WTC11 (cell line): ENCODE results near the gene NHERF2.

Experiments
- EMX1 ChIP-seq: fragments of 250-450 bp; sonication (Bioruptor Pico); IDR thresholded peaks from 2 replicates; pipeline ENCODE4 v1.8.0; 2021; ENCODE audit warnings: mild to moderate bottlenecking
- ERG ChIP-seq: fragments of 250-450 bp; sonication (Bioruptor Pico); IDR thresholded peaks from 2 replicates; pipeline ENCODE4 v1.8.0; 2021; ENCODE audit warnings: mild to moderate bottlenecking
- FOXK1 ChIP-seq: sonication (generic); formaldehyde crosslinking; IDR thresholded peaks from 2 replicates; pipeline ENCODE4 v1.8.0; 2022; ENCODE audit warnings: mild to moderate bottlenecking, moderate library complexity, missing genetic modification reagents
- MXD4 ChIP-seq: fragments of 250-450 bp; sonication (Bioruptor Pico); IDR thresholded peaks from 2 replicates; pipeline ENCODE4 v1.8.0; 2021; ENCODE audit warnings: mild to moderate bottlenecking, moderate library complexity, borderline replicate concordance
- SOX15 ChIP-seq: fragments of 250-450 bp; sonication (Bioruptor Pico); IDR thresholded peaks from 2 replicates; pipeline ENCODE4 v1.9.0; 2021; ENCODE audit warnings: mild to moderate bottlenecking
- SP1 ChIP-seq: sonication (generic); formaldehyde crosslinking; conservative IDR thresholded peaks from 2 replicates; pipeline ENCODE4 v1.8.1; 2022; ENCODE audit warnings: missing genetic modification reagents
- STAT6 ChIP-seq: sonication (generic); formaldehyde crosslinking; conservative IDR thresholded peaks from 2 replicates; pipeline ENCODE4 v1.8.1; 2023; ENCODE audit warnings: mild to moderate bottlenecking, low read depth, missing genetic modification reagents, moderate library complexity
- TEAD1 ChIP-seq: sonication (generic); formaldehyde crosslinking; IDR thresholded peaks from 2 replicates; pipeline ENCODE4 v1.8.0; 2022; ENCODE audit warnings: mild to moderate bottlenecking, missing genetic modification reagents
- ZNF138 ChIP-seq: sonication (generic); formaldehyde crosslinking; conservative IDR thresholded peaks from 2 replicates; pipeline ENCODE4 v1.8.1; 2022; ENCODE audit warnings: mild to moderate bottlenecking, moderate library complexity, missing genetic modification reagents
- ZNF263 ChIP-seq: sonication (generic); formaldehyde crosslinking; IDR thresholded peaks from 2 replicates; pipeline ENCODE4 v1.8.1; 2022; ENCODE audit warnings: low read depth, mild to moderate bottlenecking, moderate library complexity, missing genetic modification reagents
- TF ChIP-seq, protein P1 (sequence below): fragments of 200-600 bp; IDR thresholded peaks from 2 replicates; pipeline ENCODE4 v1.8.0; 2022; ENCODE audit warnings: antibody characterized with exemption
- TF ChIP-seq, protein P2 (sequence below): sonication (generic); formaldehyde crosslinking; IDR thresholded peaks from 2 replicates; pipeline ENCODE4 v1.8.0; 2022; ENCODE audit warnings: mild to moderate bottlenecking, missing genetic modification reagents
- TF ChIP-seq, protein P3 (sequence below): fragments of 250-450 bp; sonication (Bioruptor Pico); IDR thresholded peaks from 2 replicates; pipeline ENCODE4 v2.1.2; 2022; ENCODE audit warnings: mild to moderate bottlenecking, moderate library complexity

DNA sequence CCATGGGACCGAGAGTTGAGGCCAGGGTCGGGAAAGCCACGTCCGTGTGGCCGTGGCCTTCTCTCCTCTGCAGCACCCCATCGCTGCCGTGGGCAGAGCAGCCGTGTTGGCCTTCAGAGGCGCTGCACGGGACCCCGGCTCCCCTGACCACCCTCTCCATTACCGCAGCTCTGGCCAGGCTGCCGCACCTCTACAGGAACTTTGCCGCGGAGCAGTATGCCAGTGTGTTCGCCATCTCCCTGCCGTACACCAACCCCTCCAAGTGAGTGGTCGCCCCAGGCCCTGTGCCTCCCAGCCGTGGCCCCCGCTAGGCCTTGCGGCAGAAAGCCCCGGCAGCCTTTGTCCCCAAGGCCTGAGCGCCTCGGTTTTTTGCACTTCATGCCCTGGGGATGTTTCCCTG is 48.9 kb downstream of the NHERF2 start:
- TF ChIP-seq, protein P1, sequence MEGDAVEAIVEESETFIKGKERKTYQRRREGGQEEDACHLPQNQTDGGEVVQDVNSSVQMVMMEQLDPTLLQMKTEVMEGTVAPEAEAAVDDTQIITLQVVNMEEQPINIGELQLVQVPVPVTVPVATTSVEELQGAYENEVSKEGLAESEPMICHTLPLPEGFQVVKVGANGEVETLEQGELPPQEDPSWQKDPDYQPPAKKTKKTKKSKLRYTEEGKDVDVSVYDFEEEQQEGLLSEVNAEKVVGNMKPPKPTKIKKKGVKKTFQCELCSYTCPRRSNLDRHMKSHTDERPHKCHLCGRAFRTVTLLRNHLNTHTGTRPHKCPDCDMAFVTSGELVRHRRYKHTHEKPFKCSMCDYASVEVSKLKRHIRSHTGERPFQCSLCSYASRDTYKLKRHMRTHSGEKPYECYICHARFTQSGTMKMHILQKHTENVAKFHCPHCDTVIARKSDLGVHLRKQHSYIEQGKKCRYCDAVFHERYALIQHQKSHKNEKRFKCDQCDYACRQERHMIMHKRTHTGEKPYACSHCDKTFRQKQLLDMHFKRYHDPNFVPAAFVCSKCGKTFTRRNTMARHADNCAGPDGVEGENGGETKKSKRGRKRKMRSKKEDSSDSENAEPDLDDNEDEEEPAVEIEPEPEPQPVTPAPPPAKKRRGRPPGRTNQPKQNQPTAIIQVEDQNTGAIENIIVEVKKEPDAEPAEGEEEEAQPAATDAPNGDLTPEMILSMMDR, result no peak
- TF ChIP-seq STAT6 (CRISPR knock-in tag) (no peak), FOXK1 (CRISPR knock-in tag) (no peak), ZNF138 (CRISPR knock-in tag) (no peak), ZNF263 (CRISPR knock-in tag) (no peak), SOX15 (no peak), ERG (CRISPR knock-in tag) (no peak), SP1 (CRISPR knock-in tag) (no peak), EMX1 (CRISPR knock-in tag) (no peak), MXD4 (CRISPR knock-in tag) (no peak), TEAD1 (CRISPR knock-in tag) (no peak)
- TF ChIP-seq, protein P2, sequence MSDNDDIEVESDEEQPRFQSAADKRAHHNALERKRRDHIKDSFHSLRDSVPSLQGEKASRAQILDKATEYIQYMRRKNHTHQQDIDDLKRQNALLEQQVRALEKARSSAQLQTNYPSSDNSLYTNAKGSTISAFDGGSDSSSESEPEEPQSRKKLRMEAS (CRISPR knock-in tag), result no peak
- TF ChIP-seq, protein P3, sequence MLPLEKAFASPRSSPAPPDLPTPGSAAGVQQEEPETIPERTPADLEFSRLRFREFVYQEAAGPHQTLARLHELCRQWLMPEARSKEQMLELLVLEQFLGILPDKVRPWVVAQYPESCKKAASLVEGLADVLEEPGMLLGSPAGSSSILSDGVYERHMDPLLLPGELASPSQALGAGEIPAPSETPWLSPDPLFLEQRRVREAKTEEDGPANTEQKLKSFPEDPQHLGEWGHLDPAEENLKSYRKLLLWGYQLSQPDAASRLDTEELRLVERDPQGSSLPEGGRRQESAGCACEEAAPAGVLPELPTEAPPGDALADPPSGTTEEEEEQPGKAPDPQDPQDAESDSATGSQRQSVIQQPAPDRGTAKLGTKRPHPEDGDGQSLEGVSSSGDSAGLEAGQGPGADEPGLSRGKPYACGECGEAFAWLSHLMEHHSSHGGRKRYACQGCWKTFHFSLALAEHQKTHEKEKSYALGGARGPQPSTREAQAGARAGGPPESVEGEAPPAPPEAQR (CRISPR knock-in tag), result no peak
